ENCODE results near the gene GALNT12.

Gene GALNT12

GRCh38 chr9:98864281-98865174 is 57.1 kb downstream of the GALNT12 start:
- no peak for DNase-seq

- DNase-seq: no peak
These were observed 57.9 kb downstream of the GALNT12 start for GRCh38 chr9:98865284-98865875.

- DNase-seq: no peak
These were observed 59.1 kb downstream of the GALNT12 start for GRCh38 chr9:98866435-98867102.

GRCh38 chr9:98867103-98867428 is 59.6 kb downstream of the GALNT12 start:
- DNase-seq: no peak

DNA sequence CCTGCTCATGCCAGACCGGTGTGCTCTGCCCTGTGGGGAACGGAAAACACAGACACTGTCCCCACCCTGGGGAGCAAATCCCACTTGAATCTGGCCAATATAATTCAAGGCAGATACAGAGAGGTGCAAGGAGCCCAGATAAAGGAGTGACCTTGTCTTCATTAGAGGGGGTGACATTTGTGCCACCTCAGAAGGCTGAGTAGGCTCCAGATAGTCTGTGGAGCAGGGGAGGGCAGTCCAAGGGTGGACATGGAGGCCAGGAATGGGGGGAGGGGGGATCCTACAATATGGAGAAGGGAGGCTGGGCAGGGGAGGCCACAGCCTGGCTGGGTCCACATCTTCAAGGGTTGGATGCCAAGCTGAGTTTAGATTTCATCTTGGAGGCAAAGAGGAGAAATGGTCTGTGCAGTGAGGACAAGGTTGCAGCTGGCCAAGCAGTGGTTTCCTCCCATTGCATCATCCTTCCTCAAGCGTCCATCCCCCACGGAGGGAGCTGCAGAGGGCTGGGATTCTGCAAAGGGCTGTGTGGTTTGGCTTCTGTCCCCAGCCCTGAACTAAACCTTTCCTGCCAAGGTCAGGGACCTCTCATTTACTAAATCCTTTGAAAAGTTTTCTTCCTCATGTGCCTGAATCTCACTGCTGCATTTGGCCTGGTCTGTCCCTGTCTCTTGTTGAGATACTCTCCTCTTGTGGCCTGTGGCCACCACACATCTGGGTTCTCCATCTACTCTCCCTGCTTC is 60.1 kb downstream of the GALNT12 start:
- no peak for DNase-seq

DNA sequence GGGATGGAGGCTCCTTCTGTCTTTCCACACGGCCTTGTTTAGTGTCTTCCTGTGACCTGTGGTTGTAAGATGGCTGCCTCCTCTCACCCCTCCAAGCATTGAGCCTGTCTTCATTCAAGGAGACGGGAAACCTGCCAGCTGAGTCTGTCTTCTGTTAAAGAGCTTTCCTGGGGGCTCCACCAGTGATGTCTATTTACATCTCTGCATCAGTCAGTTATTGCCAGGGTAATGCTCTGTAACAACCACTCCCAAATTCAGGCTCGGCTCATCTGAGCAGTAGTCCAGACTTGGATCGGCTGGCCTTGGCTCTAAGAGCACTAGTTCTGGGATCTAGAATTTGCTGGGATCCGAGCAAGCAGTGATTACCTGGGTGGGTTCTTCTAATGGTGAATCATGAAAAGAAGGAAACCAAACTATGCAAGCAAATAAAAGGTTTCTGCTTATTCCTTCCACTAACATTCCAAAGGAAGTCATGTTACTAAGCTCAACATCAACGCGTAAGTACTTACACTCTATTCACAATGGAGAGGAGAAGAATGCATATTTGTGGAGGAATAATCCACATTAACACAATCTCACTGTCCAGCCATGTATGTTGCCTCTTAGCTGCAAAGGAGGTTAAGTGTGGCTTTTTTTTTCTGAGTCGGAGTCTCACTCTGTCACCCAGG is 61.7 kb downstream of the GALNT12 start:
- no peak for DNase-seq

- DNase-seq: no peak
These were observed 62.4 kb downstream of the GALNT12 start for GRCh38 chr9:98869866-98870265.

DNA sequence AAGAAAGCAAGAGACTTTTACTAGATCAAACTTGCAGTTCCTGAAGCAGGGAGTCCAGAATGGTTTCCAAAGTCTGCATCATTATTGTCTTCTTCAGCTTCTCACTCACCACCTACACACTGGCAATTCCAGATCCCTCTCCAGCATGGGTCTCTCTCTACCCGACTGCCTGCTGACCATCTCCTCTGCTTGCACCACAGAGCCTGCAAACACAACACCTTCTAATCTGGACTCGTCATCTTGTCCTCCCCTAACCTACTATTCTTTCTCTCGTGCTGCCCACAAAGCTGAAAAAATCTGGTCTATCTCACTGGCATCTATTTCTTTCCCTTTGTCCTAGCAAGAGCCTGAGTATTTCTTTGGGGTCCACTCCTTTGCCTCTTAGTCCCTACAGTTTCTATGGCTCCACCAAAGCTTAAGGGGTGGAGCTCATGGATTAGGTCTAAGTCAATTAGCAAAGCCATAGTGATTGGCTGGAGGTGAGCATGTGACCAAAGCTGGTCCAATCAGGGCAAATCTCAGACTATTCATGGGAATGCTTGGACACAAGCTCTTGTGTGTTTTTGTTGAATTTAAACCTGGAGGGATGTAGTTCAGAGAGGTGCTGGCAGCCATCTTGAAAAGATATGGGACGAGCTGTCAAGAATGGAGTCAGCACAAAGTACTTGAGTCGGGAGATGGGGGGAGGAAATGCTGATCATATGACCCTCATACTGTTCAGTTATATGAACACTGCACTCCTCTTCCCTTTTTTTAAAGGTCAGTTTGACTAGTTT is 63.5 kb downstream of the GALNT12 start:
- DNase-seq: no peak

- no peak for DNase-seq
These were observed 64.1 kb downstream of the GALNT12 start for GRCh38 chr9:98871558-98872065.

DNA sequence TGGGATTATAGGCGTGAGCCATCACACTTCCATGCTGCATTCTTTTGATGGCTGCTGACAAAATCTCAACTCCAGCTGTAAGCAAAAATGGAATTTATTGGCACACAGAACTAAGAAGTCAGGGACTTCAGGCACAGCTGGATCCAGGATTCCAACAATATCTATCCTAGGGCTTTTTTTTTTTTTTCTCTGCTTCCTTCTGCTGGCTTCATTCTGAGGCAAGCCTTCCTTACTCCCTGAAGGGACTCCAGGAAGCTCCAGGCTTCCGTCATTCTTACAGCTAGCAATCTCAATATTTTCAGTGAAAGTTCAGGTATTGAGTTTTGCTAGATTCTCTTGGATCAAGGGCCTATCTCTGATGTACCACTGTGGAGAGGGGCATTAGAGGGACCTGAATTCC is 66.1 kb downstream of the GALNT12 start:
- no peak for DNase-seq

DNA sequence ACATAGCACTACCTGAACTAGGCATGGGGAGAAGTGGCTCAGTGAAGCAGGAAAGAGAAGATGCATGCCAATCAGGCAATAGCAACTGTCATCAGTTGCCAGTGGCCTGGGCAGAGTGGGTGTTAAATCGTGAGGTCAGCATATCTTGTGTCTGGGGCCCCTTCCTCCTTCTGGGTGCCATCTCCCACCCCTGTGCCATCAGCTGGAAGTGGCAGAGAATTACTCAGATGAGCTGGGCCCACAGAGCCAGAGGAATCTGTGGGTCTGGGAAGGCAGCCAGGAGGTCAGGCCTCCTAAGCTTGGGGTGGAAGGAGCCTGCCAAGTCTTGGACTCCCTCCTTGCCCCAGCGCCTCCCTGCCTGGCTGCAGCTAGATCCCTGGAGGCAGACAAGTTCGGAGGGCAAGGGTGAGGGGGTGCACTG is 66.5 kb downstream of the GALNT12 start:
- no peak for DNase-seq

DNA sequence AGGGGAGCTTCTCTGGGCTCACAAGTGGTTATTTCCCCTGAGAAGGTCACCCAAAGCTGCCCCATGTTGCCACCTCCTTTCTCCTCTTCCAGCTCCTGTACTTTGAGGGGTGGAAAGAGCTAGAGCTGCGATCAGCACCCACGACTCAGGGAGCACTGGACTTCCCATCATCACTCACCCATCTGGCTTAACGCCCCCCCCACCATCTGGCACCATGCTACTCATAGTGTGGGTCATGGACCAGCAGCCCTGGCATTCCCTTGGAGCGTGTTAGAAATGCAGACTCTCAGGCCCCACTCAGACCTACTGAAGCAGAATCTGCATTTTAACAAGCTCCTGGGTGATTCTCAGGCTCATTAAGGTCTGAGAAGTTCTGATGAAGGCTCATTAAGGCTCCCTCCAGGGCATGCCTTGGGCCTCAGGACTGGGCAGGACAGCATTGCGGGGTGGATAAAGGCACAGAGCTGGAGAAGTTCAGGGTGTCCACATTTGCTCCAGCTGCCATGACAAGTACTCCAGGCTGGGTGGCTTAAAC is 67.3 kb downstream of the GALNT12 start:
- no peak for DNase-seq

DNA sequence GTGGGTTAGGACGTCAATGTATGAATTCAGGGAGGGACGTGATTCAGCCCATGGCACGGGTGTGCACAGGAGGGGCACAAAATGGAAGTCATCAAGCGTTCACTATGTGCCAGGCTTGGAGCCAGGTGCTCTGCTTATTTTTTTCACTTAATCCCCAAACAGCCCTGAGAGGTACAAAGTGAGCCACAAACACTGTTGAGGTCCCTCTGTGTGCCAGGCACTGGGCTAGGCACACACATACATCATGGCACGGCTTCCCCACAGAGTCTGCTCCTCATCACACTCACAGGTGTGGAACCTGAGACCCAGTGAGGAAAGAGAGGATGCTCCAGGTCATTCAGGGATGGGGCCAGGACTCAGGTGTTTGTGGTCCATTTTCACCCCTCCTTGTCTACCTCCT is 68.1 kb downstream of the GALNT12 start:
- no peak for DNase-seq

- DNase-seq: no peak
These were observed 69.8 kb downstream of the GALNT12 start for GRCh38 chr9:98877311-98877710.

DNA sequence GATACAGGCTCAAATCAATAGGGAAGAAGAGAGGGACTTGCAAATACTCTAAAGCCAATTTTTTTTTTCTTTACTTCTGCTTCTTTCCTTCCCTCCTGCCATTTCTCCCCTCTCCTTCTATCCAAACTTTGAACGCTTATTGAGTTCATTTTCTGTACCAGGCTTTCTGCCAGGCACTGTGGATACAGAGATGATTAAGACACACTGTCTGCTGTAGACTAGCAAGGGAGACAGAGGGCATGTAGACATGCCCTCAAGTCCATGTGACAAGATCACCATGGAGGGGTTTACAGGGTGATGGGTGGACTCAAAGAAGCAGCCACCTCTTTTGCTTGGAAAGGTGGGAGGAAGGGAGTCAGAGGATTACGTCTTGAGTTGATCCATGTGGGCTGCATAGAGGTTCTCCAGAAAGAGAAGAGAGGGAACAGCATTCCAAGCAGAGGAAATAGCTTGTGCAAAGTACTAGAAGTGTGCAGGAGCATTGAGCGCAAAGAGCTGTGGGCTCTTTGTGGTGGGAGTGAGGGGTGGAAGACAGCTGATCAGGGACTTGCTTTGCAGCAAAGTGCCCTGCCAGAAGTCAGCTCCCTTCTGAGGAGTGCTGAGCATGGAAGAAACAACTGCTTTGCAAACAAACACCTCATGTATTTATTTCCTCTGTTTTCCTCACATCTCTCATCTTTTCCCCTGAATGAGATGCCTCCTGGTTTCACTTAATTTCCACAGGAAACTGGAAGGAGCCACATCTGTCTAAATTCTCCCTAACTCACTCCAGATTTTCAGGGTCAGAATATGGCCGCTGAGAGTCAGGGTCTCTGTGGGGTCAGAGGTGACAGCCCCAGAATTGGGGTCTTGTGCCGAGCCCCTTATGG is 71.9 kb downstream of the GALNT12 start:
- DNase-seq: no peak

- no peak for DNase-seq
These were observed 72.5 kb downstream of the GALNT12 start for GRCh38 chr9:98879963-98880310.

DNA sequence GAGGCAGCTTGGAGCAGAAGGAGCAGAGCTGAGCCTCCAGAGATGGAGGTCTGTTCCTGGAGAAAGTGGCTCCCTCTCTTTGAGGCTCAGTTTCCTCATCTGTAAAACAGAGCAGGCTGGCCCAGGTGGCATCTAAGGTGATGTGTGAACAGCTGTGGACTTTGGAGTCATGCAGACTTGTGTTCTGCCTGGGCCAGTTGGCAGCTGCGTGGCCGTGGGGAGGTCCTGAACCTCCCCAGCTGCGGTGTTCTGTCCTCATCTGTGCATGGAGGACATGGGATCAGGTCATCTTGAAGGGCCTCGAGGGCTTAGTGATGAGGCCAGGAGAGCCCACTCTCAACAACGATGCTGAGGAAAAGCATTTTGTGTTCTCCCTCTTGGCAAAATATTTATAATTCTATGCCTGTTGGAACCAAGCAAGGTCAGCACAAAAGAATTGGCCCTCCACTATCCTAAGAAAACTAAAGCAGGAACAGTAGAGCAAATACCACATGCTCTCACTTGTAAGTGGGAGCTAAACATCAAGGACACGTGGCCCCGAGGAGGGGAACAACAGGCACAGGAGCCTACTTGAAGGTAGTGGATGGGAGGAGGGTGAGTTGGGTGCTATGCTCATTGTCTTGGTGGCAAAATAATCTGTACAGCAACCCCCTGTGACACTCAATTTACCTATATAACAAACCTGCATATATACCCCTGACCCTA is 73.0 kb downstream of the GALNT12 start:
- DNase-seq: no peak

GRCh38 chr9:98881356-98881755 is 73.9 kb downstream of the GALNT12 start:
- DNase-seq: no peak

- no peak for DNase-seq
These were observed 74.5 kb downstream of the GALNT12 start for GRCh38 chr9:98881836-98882568.

Measured in CD4-positive, alpha-beta T cell treated with Interferon alpha-2 for 1 hour (primary cell).